OCI-LY1 (cell line): ENCODE measurements around the gene NBPF6.

Experiments used
- H2AFZ ChIP-seq: fragments of 200-600 bp; sonication (generic), shearing (Covaris generic); 2 replicates; pipeline ENCODE4 v1.6.0; 2014; ENCODE audit warnings: antibody characterized with exemption, mild to moderate bottlenecking, low read length
- H3F3A ChIP-seq: fragments of 200-600 bp; sonication (generic), shearing (Covaris generic); 2 replicates; pipeline ENCODE4 v1.6.0; 2014; ENCODE audit warnings: mild to moderate bottlenecking, antibody characterized with exemption, low read length, moderate library complexity; ENCODE audit not compliant: insufficient read depth
- H3K27ac ChIP-seq: fragments of 200-600 bp; sonication (generic); 2 replicates; pipeline ENCODE4 v1.5.1; 2014; ENCODE audit warnings: low read length, mixed run types, mild to moderate bottlenecking, low read depth; ENCODE audit not compliant: poor library complexity, severe bottlenecking
- H3K27me3 ChIP-seq: fragments of 200-600 bp; sonication (generic); 2 replicates; pipeline ENCODE4 v1.6.0; 2014; ENCODE audit warnings: antibody characterized with exemption, mild to moderate bottlenecking, low read length, moderate library complexity; ENCODE audit not compliant: insufficient read depth
- H3K36me3 ChIP-seq: fragments of 200-600 bp; sonication (generic); 2 replicates; pipeline ENCODE4 v1.6.1; 2014; ENCODE audit warnings: mild to moderate bottlenecking, antibody characterized with exemption, low read length, moderate library complexity, mixed read lengths; ENCODE audit not compliant: insufficient read depth
- H3K4me1 ChIP-seq: fragments of 200-600 bp; sonication (generic); 2 replicates; pipeline ENCODE4 v1.5.1; 2014; ENCODE audit warnings: mild to moderate bottlenecking, low read length, moderate library complexity; ENCODE audit not compliant: insufficient read depth, severe bottlenecking
- H3K4me2 ChIP-seq: fragments of 200-600 bp; sonication (generic), shearing (Covaris generic); 2 replicates; pipeline ENCODE4 v1.6.1; 2014; ENCODE audit warnings: low read length
- H3K4me3 ChIP-seq: fragments of 200-600 bp; sonication (generic); 2 replicates; pipeline ENCODE4 v1.5.1; 2014; ENCODE audit warnings: low read length, low read depth, mild to moderate bottlenecking, mixed read lengths; ENCODE audit not compliant: poor library complexity, severe bottlenecking
- H3K79me2 ChIP-seq: fragments of 200-600 bp; shearing (Covaris generic); 2 replicates; pipeline ENCODE4 v1.6.1; 2016; ENCODE audit warnings: mixed run types, low read length, mixed read lengths; ENCODE audit not compliant: insufficient read depth
- H3K9ac ChIP-seq: fragments of 200-600 bp; sonication (generic), shearing (Covaris generic); 2 replicates; pipeline ENCODE4 v1.6.1; 2014; ENCODE audit warnings: mild to moderate bottlenecking, low read length, mixed read lengths
- H3K9me2 ChIP-seq: fragments of 200-600 bp; sonication (generic), shearing (Covaris generic); 2 replicates; pipeline ENCODE4 v1.6.1; 2014; ENCODE audit warnings: low read depth, mild to moderate bottlenecking, low read length, mixed read lengths
- H3K9me3 ChIP-seq: fragments of 200-600 bp; shearing (Covaris generic); 2 replicates; pipeline ENCODE4 v1.6.1; 2014; ENCODE audit warnings: low read length, mixed read lengths
- H4K20me1 ChIP-seq: fragments of 200-600 bp; sonication (generic), shearing (Covaris generic); 2 replicates; pipeline ENCODE4 v1.6.0; 2016; ENCODE audit warnings: mild to moderate bottlenecking, low read length; ENCODE audit not compliant: insufficient read depth
- EZH2 ChIP-seq: fragments of 200-600 bp; sonication (generic), shearing (Covaris generic); IDR thresholded peaks from 2 replicates; pipeline ENCODE4 v1.8.0; 2017; ENCODE audit warnings: borderline replicate concordance, mixed run types, mild to moderate bottlenecking, antibody characterized with exemption, low read length, moderate library complexity, mixed read lengths
- TF ChIP-seq, protein P1 (sequence below): fragments of 200-600 bp; sonication (generic), shearing (Covaris generic); IDR thresholded peaks from 2 replicates; pipeline ENCODE4 v1.5.1; 2017; ENCODE audit warnings: mild to moderate bottlenecking, antibody characterized with exemption, low read length, moderate library complexity, mixed read lengths

The NBPF6 gene

DNA sequence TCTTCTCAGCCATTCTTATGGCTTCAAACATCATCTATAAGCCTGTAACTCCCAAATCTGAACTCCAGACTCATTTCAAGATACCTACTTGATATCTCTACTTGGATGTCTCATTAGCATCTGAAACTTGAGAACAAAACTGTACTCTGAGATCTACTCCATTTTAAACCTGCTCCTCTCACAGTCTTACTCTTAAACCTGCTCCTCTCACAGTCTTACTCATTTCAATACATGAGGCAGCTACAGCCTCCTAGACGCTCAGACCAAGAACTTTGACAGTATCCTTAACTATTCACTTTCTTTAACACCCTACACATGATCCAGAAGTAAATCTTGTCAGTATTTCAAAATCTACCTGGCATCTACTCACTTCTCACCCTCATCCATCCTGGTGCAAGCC is 54.3 kb downstream of the NBPF6 start:
- Histone ChIP-seq H3K9me2 (no peaks in the 10 kb centered on the region), H3K4me1 (no peaks in the 10 kb centered on the region), H3K9me3 (no peaks in the 10 kb centered on the region), H3F3A (no peaks in the 10 kb centered on the region), H2AFZ (no peak overlapping the region), H3K9ac (no peak overlapping the region), H3K27me3 (no peaks in the 10 kb centered on the region), H3K4me3 (no peak overlapping the region), H3K79me2 (no peaks in the 10 kb centered on the region), H4K20me1 (no peaks in the 10 kb centered on the region), H3K4me2 (no peak overlapping the region), H3K27ac (no peak overlapping the region), H3K36me3 (no peaks in the 10 kb centered on the region)
- TF ChIP-seq EZH2, result no peak

DNA sequence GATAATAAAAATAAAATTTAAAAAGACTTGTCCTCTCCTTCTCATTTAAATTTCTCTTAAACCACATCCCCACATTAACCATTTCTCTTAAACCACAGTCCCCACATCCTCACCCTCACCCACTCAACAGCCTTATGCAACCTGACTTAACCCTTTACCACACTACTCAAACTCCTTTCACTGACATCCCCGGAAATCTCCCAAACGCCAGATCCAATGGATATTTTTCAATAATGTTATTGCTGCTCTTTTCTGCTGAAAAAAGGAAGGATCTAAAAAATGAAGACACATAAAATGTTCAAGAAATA is 55.6 kb downstream of the NBPF6 start:
- Histone ChIP-seq H4K20me1 (no peaks in the 10 kb centered on the region), H3K9me2 (no peaks in the 10 kb centered on the region), H3K27me3 (peaks cover 3% of the 10 kb centered on the region; the same call in 1 of the 2 replicates), H3K9ac (no peak overlapping the region), H3K4me3 (no peak overlapping the region), H3K4me1 (no peaks in the 10 kb centered on the region), H3K79me2 (no peaks in the 10 kb centered on the region), H3F3A (no peaks in the 10 kb centered on the region), H3K27ac (no peak overlapping the region), H3K9me3 (no peaks in the 10 kb centered on the region; the same call in 1 of the 2 replicates), H2AFZ (no peak overlapping the region), H3K36me3 (no peaks in the 10 kb centered on the region), H3K4me2 (no peak overlapping the region)
- TF ChIP-seq, protein P1, sequence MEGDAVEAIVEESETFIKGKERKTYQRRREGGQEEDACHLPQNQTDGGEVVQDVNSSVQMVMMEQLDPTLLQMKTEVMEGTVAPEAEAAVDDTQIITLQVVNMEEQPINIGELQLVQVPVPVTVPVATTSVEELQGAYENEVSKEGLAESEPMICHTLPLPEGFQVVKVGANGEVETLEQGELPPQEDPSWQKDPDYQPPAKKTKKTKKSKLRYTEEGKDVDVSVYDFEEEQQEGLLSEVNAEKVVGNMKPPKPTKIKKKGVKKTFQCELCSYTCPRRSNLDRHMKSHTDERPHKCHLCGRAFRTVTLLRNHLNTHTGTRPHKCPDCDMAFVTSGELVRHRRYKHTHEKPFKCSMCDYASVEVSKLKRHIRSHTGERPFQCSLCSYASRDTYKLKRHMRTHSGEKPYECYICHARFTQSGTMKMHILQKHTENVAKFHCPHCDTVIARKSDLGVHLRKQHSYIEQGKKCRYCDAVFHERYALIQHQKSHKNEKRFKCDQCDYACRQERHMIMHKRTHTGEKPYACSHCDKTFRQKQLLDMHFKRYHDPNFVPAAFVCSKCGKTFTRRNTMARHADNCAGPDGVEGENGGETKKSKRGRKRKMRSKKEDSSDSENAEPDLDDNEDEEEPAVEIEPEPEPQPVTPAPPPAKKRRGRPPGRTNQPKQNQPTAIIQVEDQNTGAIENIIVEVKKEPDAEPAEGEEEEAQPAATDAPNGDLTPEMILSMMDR, result no peak
- no peak for TF ChIP-seq EZH2

DNA sequence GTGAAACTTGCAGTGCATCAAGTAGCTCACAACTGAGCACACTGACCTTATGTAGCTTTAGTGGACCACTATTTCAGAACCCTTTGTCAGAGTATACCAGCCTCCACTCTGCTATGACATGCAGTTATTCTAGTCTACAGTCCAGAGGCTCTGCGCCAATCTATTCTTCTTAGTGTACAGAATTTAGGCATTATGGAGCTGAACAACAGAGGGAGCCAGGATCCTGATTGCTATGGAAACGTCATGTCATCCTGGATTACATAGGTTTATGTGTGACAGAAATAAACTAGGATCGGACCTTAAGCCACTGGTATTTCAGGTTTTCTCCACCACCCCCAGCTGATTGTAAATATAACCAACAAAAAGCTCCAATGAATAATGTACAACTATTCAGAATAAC is 61.6 kb downstream of the NBPF6 start:
- Histone ChIP-seq H3F3A (no peaks in the 10 kb centered on the region), H3K4me2 (no peak overlapping the region), H3K9ac (no peak overlapping the region), H3K79me2 (no peaks in the 10 kb centered on the region), H3K27ac (no peak overlapping the region), H4K20me1 (no peaks in the 10 kb centered on the region), H3K36me3 (no peaks in the 10 kb centered on the region), H3K9me3 (no peaks in the 10 kb centered on the region; the same call in 1 of the 2 replicates), H3K27me3 (peaks cover 3% of the 10 kb centered on the region; the same call in 1 of the 2 replicates), H3K4me1 (no peaks in the 10 kb centered on the region), H3K9me2 (no peaks in the 10 kb centered on the region), H3K4me3 (no peak overlapping the region), H2AFZ (no peak overlapping the region)
- TF ChIP-seq EZH2, result no peak
- TF ChIP-seq, protein P1, result no peak

DNA sequence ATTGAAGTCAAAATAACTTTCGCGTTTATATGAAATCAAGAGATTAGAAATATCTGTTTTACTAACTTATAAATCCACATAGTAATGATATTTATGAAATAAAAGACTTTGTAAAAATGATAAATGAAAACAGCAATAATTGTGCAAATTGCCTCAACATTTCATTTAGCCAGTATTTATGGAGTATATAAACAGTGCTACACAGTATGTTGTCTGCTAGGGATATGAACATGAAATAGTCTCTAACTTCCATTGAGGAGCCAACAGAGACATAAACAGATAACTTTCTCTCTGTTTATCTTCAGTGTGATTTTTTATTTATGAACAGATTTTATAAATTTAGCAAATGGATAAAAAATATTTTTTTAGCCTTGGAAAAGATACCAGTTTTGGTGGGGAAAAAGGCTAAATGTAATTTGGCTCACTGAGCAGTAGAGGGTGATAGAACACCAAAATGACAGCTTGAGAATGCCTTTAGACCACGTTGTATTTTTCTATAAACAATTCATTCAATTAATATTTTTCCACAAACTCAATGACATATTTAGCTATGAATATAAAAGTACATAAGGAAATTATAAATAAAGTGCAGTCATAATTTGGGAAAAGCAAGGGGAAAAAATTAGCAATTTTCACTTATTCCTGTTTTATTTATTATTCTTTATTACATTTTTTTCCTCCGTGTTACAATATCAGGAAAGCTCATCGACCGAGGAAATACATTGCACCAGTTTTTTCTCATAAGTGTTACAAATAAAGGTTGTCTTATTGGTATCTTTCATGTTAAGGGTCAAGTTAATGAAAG is 62.3 kb downstream of the NBPF6 start:
- Histone ChIP-seq H3F3A (no peaks in the 10 kb centered on the region), H3K4me1 (no peaks in the 10 kb centered on the region), H4K20me1 (no peaks in the 10 kb centered on the region), H2AFZ (no peak overlapping the region), H3K4me3 (no peak overlapping the region), H3K9me3 (no peaks in the 10 kb centered on the region; the same call in 1 of the 2 replicates), H3K79me2 (no peaks in the 10 kb centered on the region), H3K4me2 (no peak overlapping the region), H3K9me2 (no peaks in the 10 kb centered on the region), H3K36me3 (no peaks in the 10 kb centered on the region), H3K27me3 (peaks cover 3% of the 10 kb centered on the region; the same call in 1 of the 2 replicates), H3K9ac (no peak overlapping the region), H3K27ac (no peak overlapping the region)
- TF ChIP-seq, protein P1, result peak; percentile 82
- no peak for TF ChIP-seq EZH2
